ENCODE data around the gene RNF225. TPM values are rescaled to one million over a fixed set of nuclear protein-coding genes. Genes with fewer than 3 reads are reported as not detected.

Gene RNF225
- polyA plus RNA-seq, 1 of the 3 experiments (the other 2 are of a cell fraction) = 0.13 TPM

- 0 out of 2 replicates have a peak, but pooled peaks have one; percentile 10 for TF ChIP-seq CTCF (IDR thresholded peaks at IDR 0.05)
- peak; percentile 50 for TF ChIP-seq POLR2AphosphoS5 (IDR thresholded peaks at IDR 0.05; ENCODE audit: low read depth, low read length)
- no peak for TF ChIP-seq EZH2phosphoT487 (IDR thresholded peaks at IDR 0.05; ENCODE audit: borderline replicate concordance, low read depth)
- no peak for TF ChIP-seq MEF2A (IDR thresholded peaks at IDR 0.05; ENCODE audit: borderline replicate concordance, low read depth)
- no peak for TF ChIP-seq ELF1 (IDR thresholded peaks at IDR 0.05)
- no peak for TF ChIP-seq RCOR1 (IDR thresholded peaks at IDR 0.05; ENCODE audit: low read length)
- no peak for TF ChIP-seq RAD21 (IDR thresholded peaks at IDR 0.05; ENCODE audit: low read length)
- no peak for TF ChIP-seq SMC3 (IDR thresholded peaks at IDR 0.05; ENCODE audit: low read depth, low read length)
- TF ChIP-seq USF1 (IDR thresholded peaks at IDR 0.05; ENCODE audit: borderline replicate concordance, low read depth) = no peak
- no peak for TF ChIP-seq GATA2 (CRISPR knock-in tag; IDR thresholded peaks at IDR 0.05)
Measured at GRCh38 chr19:58400916-58401839, 5.7 kb downstream of the RNF225 start (continued).

- POLR2A ChIA-PET = no interaction called here
- H2AFZ ChIP-seq (ENCODE audit: low read depth) = peak overlapping the region; percentile 89
- H3K9me2 ChIP-seq = no peaks in the 10 kb centered on the region
- WGBS (ENCODE audit: low lambda C conversion rate) = 24% methylated on average over 21 of the region's 23 CpGs
- H3K9me3 ChIP-seq = no peaks in the 10 kb centered on the region
- H3K4me3 ChIP-seq (ENCODE audit: low read depth in 2 of 2, low read length in 1 of 2) = peak overlapping the region; percentile 70 to 71
- no peaks in the 10 kb centered on the region for H4K20me1 ChIP-seq (ENCODE audit: insufficient read depth)
- peak overlapping the region; percentile 77 for H3K9ac ChIP-seq
- peaks cover 6 to 24% of the 10 kb centered on the region in 2 experiments; a peak in 2 of 4 replicates for H3K4me1 ChIP-seq (ENCODE audit: control insufficient read depth in 1 of 2, insufficient read depth in 2 of 2, low read depth in 1 of 2, low read length in 1 of 2)
- H3K4me2 ChIP-seq = peak overlapping the region; percentile 88
- H3K27ac ChIP-seq (ENCODE audit: low read depth in 2 of 2, low read length in 1 of 2) = peak overlapping the region; percentile 75 to 78; a peak in 3 of 4 replicates
- no peaks in the 10 kb centered on the region for H3K27me3 ChIP-seq (ENCODE audit: insufficient read depth)
- DNase-seq = no peak
- H3K79me2 ChIP-seq (ENCODE audit: insufficient read depth) = peaks cover 20% of the 10 kb centered on the region
- CTCF ChIA-PET = no interaction called here
- peaks cover 19% of the 10 kb centered on the region for H3F3A ChIP-seq (replicated peaks; ENCODE audit: insufficient read depth)
- no peaks in the 10 kb centered on the region for H3K36me3 ChIP-seq (replicated peaks in 1 of 2; ENCODE audit: control insufficient read depth in 1 of 2, insufficient read depth in 2 of 2, low read length in 1 of 2)
- TF ChIP-seq TAF1 (IDR thresholded peaks at IDR 0.05; ENCODE audit: borderline replicate concordance, low read depth, low read length) (no peak), ZBTB33 (IDR thresholded peaks at IDR 0.05; ENCODE audit: borderline replicate concordance, low read depth) (no peak), MAX (IDR thresholded peaks at IDR 0.05; ENCODE audit: low read depth) (no peak), POLR2AphosphoS5 (IDR thresholded peaks at IDR 0.05; ENCODE audit: low read depth, low read length) (no peak), IRF3 (IDR thresholded peaks at IDR 0.05; ENCODE audit: low read depth, low read length) (no peak), CHD2 (IDR thresholded peaks at IDR 0.05; ENCODE audit: low read length, partially characterized antibody) (no peak), GATA2 (CRISPR knock-in tag; IDR thresholded peaks at IDR 0.05) (no peak), FOXJ3 (CRISPR knock-in tag; IDR thresholded peaks at IDR 0.05) (no peak), GABPA (IDR thresholded peaks at IDR 0.05; ENCODE audit: low read depth) (no peak), EP300 (IDR thresholded peaks at IDR 0.05; ENCODE audit: borderline replicate concordance in 1 of 2, low read depth in 1 of 2, low read length in 1 of 2) (no peak), USF2 (IDR thresholded peaks at IDR 0.05; ENCODE audit: borderline replicate concordance, low read depth, low read length) (no peak), RCOR1 (IDR thresholded peaks at IDR 0.05; ENCODE audit: low read length) (no peak), RAD21 (IDR thresholded peaks at IDR 0.05; ENCODE audit: low read length) (no peak), TEAD4 (IDR thresholded peaks at IDR 0.05; ENCODE audit: borderline replicate concordance, insufficient read depth) (no peak), FOXM1 (IDR thresholded peaks at IDR 0.05; ENCODE audit: low read depth) (no peak)
Measured at GRCh38 chr19:58401840-58402421, 6.5 kb downstream of the RNF225 start.

All from SK-N-SH (cell line).